ENCODE measurements around the gene TGM4.

DNA sequence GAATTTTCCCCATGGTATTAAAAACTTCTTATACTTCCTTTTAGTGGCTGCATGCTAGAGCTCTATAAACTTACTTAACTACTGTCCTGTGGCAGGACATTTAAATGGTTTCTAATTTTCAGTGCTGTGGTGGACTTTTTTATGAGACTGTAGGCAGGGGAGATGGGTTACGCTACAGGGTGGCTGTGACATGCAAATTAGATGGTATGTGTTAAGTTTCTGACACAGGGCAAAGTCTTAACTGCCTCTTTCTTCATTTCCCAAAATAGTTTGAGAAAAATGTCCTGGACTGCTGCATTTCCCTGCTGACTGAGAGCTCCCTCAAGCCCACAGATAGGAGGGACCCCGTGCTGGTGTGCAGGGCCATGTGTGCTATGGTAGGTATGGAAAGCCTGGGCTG, 22.0 kb downstream of the TGM4 start:
- TF ChIP-seq POLR2A (IDR thresholded peaks at IDR 0.05; ENCODE audit: low read depth, low read length): no peak
- TF ChIP-seq POLR2AphosphoS5 (IDR thresholded peaks at IDR 0.05; ENCODE audit: low read depth, low read length): no peak
- TF ChIP-seq TAF1 (IDR thresholded peaks at IDR 0.05; ENCODE audit: borderline replicate concordance, low read depth, low read length): no peak

Data from GM12892 (cell line).